Choroid plexus epithelial cell (primary cell): ENCODE data around the gene DIPK1B.
"Not testable (repeated sequence)": the region's sequence is repeated elsewhere in the genome, so short reads cannot be mapped to it uniquely, and the experiment has no call there.

Experiments
- DNase-seq: peaks from one replicate; pipeline ENCODE4 v3.0.0-alpha.2; 2010; ENCODE audit warnings: low read depth
- H3K4me3 ChIP-seq: 2 replicates; pipeline ENCODE4 v1.5.1; 2011; ENCODE audit warnings: low read depth, mild to moderate bottlenecking, control low read depth, low read length, moderate library complexity
- CTCF ChIP-seq: conservative IDR thresholded peaks from 2 replicates; pipeline ENCODE4 v1.5.1; 2011; ENCODE audit warnings: low read depth, mild to moderate bottlenecking, control low read depth, inconsistent platforms, low read length, moderate library complexity

Gene DIPK1B

GRCh38 chr9:136709454-136710109, 2.8 kb upstream of the DIPK1B start:
- no peak for DNase-seq
- no peak overlapping the region for H3K4me3 ChIP-seq
- no peak for TF ChIP-seq CTCF

GRCh38 chr9:136710543-136710942, 1.8 kb upstream of the DIPK1B start:
- DNase-seq = no peak
- H3K4me3 ChIP-seq = no peak overlapping the region
- TF ChIP-seq CTCF = no peak

DNA sequence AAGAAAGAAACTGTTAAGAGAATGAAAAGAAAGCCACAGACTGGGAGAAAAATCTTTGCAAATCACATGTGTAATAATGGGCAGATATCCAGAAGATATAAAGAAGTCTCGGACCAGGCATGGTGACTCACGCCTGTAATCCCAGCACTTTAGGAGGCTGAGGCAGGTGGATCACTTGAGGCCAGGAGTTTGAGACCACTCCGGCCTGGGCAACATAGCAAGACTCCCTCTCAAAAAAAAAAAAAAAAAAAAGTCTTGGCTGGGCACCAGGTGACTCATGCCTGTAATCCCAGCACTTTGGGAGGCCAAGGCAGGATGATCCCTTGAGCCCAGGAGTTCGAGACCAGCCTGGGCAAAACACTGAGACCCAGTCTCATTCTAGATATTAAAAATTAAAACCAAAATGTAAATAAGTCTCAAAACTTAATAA, 1.1 kb upstream of the DIPK1B start:
- peak; percentile 74 for DNase-seq
- not testable (repeated sequence) for H3K4me3 ChIP-seq

DNA sequence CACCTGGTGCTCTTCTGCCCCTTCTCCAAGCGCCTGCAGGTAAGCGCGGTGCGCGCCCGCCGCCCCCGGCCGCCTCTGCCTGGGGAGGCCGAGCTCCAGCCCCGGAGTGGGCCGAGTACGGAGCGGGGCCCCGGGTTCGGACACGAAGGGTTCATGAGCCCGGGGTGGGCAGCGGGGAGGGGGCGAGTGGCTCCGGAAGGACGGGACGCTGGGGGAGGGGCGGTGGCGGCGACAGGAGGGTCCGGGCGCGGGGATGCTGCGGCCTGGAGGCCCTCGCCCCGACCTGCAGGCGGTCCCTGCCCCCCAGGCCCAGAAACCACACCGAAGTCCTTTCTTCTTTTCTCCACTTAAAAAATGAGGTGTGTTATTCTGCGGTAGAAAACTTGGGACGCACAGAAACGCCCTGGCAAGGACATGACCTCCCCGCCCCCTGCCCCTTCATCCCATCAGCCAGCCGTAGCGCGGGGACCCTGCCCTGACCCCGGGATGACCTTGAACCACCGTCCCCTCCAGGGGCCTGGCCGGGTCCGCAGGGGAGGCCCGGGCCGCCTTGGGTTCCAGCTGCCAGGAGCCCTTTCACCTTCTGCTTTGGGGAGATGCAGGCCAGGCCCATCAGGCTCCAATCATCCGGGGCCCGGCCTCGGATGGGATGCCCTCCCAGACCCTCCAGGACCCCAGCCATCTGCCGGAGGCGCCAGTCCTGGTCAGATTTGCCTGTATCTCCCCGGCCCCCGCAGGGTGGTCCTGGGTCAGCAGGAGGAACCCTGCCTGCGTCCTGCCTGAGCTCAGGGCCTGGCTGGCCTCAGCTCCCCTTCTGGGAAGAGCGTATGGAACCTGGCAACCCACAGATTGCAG, 545 bp downstream of the DIPK1B start:
- no peak for TF ChIP-seq CTCF
- peak overlapping the region; percentile 26 for H3K4me3 ChIP-seq
- DNase-seq = no peak

DNA sequence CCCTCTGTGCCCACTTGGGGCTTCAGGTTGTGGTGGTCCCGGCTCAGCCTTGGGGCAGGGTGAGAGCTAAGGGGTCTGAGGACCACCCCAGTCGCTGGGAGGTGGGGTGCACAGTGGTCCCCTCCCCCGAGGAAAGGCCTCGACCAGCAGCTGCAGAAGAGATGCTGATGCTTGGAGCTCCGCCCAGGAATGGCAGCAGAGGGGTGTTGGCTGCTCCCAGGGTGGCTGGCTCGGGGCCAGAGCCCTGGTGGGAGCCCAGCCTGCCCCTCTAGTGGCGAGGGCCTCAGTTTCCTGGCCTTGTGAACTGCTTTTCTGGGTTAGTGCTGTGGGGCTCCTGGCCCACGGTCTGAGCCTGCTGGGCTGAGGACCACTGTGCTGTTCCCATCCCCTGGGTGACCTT, 1.2 kb downstream of the DIPK1B start:
- DNase-seq = no peak
- TF ChIP-seq CTCF = no peak
- no peak overlapping the region for H3K4me3 ChIP-seq

DNA sequence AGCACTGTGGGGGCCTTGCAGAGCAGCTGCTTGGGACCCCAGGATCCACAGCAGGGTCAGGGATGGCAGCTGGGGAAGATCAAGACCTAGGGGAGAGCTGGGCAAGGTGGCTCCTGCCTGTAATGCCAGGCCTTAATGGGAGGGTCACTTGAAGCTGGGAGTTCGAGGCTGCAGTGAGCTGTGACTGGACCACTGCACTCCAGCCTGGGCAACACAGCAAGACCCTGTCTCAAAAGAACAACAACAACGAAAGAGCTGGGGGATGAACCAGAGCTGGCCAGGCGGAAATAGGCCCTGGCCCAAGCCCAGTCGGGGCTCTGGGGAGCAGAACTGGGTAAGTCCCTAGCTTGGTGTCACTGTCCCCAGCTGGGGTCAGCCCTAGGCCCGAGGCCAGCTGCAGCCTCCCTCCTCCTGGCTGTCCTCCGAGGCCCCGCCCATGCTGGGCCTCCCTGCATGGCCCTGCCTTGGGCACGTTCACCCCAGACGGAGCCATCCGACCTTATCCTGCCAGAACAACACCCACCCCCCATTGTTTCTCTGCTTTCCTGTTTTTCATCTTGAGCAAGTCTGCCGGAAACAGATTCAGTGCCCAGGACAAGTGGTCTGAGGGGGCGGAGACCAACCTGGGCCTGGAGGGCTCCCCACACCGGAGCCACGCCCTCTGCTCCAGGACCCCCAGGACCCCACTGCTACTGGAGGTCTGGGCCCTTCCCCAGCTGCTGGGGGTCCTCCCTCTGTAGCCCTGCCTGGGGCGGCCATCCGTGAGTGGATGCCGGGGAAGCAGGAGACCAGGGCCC, 1.9 kb downstream of the DIPK1B start:
- H3K4me3 ChIP-seq = no peak overlapping the region
- no peak for DNase-seq
- no peak for TF ChIP-seq CTCF

DNA sequence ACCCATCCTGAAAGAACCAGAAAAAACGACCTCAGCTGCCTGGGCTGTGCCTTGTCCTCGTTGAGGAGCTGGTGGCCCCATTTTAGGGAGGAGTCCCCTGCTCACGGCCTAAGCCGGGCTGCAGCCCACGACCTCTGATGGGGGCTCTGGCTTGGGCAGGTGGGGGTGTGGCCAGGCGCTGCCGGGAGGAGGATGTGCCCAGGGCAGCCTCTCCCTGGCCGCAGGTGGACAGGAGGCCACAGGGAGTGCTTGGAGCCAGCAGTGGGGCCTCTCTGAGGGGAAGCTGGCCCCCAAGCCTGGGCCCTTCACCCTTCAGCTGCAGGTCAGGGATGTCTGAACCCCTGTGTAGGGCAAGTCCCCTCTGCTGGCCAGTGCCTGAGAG, 2.5 kb downstream of the DIPK1B start:
- DNase-seq = no peak
- no peak overlapping the region for H3K4me3 ChIP-seq
- TF ChIP-seq CTCF = no peak
